Measurements from ENCODE around the gene DAP3.
"Not testable (repeated sequence)": the region's sequence is repeated elsewhere in the genome, so short reads cannot be mapped to it uniquely, and the experiment has no call there.

Gene DAP3

DNA sequence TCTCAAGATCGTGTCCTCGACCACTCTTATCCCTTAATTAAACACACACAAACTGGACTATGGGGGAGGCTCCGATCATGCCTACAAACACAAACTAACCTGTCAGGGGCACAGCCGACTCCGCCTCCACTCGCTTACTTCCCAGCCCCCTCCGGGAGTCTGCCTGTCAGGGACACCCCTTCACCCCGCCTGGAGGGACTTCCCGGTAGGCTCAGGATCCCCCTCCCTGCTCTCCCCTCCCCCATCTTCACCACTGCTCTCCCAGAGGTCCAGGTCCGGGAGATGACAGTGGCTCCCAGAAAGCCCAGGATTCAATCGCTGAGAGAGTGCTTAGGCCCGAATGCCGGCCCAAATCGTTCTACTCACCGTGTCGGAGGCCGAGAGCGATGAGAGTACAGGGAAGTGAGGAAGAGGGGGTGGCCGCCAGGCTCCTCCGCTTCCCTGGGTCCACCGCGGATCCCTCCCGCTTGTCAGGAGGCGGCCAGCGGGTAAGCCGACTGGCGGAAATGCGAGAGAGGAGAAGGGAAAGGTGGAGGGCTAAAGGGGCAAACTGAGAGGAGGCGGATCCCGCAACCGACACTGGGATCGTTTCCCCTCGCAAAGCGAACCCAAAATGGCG lies 1.1 kb upstream of the DAP3 start:
- DNase-seq = not testable (repeated sequence)

DNA sequence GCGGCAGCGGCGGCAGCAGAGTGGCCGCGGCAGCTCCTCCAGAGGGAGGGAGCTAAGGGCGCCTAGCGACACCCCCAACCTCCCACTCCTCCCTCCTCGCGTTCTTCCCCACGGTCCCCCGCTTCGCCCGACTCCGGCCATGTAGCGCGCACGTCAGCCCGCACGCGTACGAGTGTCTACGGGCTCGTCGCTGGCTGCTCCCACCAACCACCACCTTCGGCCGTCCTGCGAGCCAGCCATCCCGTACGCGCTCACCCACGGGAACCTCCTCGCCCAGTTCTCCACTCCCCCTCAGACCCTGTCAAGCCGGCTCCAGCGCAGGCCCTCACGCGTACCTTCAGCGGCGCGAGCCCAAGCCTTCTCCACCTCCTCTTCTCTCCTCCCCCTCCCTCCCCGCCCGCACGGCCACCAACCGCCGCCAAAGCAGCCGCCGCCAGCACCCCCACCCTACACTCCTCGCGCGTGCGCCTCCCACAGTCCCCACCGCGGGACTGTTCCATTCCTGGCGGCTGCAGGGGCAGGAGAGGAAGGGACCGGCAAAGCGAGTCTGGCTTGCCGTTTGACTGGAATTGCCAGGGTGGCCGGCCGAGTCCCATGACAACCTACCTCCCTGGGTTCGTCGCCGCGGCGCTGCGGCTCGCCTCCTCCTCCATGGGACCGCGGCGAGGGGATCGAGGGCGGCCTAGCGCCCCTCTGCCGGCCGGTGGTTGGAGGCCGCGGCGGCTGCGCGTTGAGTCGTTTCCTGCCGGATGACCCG lies 389 bp upstream of the DAP3 start, which contains the start of gene YY1AP1:
Gene YY1AP1 (minus strand): TSS at position 451 of the 757 bp plus-strand sequence. CDS start 8,338 bp downstream, outside the sequence.
- peak; percentile 96 for DNase-seq

DNA sequence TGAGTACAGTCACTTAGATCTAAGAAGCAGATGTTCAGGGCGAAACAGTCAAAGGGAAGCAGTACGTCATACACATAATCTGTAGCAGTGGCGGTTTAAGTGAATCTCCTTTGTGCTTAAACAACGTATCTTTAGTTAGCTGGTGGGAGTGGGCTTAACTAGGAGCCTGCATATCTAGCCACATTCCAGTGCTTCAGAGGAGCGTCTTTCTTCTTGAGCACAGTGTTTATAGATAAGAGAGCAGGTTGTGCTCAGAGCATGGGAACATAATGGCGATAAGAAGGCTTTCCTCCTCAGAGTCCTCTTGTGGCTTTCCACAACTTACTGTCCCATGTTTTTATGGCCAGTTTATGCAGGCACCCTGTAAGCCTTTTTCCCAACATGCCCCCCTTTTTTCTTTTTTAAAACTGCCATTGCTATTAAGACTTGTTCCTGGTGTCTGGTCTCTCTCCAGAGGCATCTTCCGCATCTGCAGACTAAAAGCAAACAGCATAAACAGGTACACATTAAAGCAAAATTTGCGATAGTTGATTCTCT lies 3.2 kb downstream of the DAP3 start:
- no peak for DNase-seq

DNA sequence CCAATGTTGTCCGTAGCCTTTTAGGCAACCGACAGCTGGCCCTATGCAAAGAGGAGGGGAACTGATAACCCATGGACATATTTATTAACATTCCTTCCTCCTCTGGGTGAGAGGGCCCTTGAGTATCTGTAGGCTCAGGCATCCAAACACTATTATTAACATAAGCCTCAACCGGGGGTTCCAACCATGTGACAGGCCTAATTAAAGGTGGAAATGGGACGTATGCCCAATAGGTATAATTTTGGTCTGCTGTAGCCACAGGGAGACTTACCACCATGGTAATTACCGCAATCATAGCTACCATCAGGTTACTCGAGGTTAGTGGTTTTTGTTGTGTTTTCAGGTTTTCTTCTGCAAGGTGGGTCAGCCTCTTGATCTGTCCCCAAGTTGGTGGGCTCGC lies 5.3 kb downstream of the DAP3 start:
- peak; percentile 82 for DNase-seq

DNA sequence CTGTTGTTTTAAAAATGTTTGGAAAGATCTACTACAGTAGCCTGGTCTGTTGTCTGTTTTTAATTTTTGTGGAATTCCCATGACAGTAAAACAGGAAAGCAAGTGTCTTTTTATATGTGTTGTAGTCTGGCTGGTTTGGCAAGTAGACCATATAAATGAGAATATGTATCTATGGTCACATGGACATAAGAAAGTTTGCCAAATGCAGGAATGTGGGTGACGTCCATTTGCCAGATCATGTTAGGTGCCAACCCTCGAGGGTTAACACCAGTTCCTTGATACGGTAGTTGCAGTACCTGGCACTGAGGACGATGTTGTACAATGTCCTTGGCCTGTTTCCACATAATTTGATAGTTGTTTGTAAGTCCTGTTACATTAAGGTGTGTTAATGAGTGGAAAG lies 6.2 kb downstream of the DAP3 start:
- no peak for DNase-seq

DNA sequence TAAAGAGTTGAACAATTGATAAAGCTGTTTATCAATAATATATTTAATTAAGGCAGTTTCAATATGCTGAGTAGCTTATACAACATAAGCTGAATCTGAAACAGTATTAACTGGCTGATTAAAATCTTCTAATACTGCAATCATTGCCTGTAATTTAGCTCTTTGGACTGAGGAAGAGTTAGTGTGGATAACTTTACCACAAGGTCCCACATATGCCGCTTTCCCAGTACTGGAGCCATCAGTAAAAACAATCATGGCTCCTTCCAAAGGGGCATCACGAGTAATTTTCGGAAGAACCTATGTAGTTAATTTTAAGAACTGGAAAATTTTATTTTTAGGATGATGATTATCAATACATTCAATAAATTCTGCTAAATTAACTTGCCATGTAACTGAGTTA lies 6.7 kb downstream of the DAP3 start:
- DNase-seq = no peak

DNA sequence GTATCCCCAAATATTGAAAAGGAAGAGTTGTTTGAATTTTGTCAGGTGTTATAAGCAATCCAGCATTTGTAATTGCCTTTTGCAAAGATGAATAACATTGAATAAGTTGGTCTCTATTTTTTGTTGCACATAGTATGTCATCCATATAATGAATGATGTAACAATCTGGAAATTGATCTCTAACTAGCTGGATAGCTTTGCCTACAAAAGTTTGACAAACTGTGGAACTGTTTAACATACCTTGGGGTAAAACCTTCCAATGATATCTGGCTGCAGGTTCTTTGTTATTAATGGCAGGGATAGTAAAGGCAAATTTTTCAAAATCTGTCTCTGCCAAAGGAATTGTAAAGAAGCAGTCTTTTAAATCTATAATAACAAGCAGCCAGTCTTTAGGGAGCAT lies 7.6 kb downstream of the DAP3 start:
- no peak for DNase-seq

DNA sequence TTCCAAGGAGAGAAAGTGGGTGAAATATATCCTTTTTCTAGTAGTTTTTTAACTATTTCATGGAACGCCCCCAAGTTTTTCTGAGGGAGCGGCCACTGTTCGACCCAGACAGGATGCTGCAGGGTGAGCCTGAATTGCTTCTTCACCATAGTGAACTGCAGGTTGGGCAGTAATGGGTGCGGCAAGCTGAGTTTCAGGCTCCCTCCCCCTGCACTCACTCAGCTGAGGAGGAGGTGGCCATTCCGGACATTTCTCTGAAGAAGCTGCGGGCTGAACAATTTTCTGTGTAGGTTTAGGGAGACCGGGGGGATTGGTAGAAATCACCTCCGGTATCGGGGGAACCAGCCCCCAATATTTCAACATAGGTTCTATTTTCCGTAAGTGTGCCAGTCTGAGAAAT lies 8.2 kb downstream of the DAP3 start:
- DNase-seq = no peak

DNA sequence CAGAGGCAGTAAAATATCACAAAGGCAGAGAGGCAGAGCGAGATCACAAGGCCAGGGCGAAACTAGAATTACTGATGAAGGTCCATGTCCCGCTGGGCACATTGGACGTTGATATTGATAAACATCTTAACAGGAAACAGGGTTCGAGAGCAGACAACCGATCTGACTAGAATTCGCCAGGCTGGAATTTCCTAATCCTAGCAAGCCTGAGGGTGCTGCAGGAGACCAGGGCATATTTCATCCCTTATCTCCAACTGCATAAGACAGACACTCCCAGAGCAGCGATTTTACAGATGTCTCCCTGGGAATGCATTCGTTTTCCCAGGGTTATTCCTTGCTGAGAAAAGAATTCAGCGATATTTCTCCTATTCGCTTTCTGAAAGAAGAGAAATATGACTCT lies 8.7 kb downstream of the DAP3 start:
- DNase-seq = not testable (repeated sequence)

DNA sequence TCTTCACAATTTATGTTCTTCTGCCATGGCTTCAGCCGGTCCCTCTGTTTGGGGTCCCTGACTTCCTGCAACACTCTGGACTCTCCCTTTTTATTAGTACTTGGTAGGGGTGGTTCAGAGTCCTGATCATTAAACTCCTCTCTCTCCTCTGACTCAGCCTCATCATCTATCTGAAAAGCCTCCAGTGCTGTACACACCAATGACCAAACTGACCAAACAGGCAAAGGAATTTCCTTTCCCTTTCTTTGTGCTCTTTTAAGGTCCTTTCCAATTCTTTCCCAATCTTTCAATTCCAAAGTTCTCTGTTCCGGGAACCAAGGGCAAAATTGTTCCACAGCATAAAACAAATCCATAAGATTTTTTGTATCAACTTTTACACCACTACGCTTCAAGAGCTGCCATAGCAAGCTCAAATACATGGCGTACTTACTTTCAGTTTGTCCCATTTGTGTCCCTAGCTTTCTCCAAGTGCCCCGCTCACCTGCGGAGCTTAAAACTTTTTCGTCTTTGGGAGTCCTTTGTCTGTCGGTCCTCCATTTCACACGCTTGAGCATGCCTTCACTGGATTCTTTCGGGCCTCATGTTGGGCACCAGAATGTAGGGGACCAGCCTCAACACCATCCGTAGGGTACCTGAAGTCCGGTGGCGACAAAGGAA lies 9.6 kb downstream of the DAP3 start:
- DNase-seq = no peak

DNA sequence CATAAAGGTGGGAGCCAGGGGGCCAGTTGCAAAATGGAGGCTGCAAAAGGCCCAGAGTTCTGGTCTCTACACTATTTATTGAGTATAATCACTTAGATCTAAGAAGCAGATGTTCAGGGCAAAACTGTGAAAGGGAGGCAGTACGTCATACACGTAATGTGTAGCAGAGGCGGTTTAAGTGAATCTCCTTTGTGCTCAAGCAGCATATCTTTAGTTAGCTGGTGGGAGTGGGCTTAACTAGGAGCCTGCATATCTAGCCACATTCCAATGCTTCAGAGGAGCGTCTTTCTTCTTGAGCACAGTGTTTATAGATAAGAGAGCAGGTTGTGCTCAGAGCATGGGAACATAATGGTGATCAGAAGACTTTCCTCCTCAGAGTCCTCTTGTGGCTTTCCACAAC lies 10.2 kb downstream of the DAP3 start:
- not testable (repeated sequence) for DNase-seq

DNA sequence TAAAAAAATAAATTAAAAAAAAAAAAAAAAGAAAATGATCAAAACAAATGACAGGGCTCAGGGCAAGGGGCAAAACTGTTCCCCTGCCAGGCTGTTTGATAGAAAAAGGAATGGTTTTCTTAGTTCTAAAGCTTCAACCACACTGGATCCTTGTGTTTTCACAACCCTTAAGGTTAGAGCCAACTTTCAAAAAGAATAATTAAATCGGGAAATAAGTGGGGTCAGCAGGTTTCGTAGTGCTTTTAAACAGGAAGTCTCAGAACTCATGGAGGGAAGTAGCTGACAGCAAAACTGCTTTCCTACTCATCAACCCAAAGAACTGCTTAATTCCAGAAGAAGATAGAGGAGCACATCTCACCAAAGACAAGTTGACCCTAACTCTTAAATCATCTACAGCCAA lies 12.8 kb downstream of the DAP3 start:
- not testable (repeated sequence) for DNase-seq

DNA sequence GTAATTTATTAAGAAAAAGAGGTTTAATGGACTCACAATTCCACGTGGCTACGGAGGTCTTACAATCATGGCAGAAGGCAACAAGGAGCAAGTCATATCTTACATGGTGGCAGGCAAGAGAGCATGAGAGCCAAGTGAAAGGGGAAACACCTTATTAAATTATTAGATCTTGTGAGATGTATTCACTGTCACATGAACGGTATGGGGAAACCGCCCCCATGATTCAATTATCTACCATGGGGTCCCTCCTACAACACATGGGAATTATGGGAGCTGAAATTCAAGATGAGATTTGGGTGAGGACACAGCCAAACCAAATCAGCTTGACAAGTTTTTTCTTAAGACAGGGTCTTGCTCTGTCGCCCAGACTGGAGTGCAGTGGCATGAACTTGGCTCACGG lies 14.3 kb downstream of the DAP3 start:
- DNase-seq = no peak

DNA sequence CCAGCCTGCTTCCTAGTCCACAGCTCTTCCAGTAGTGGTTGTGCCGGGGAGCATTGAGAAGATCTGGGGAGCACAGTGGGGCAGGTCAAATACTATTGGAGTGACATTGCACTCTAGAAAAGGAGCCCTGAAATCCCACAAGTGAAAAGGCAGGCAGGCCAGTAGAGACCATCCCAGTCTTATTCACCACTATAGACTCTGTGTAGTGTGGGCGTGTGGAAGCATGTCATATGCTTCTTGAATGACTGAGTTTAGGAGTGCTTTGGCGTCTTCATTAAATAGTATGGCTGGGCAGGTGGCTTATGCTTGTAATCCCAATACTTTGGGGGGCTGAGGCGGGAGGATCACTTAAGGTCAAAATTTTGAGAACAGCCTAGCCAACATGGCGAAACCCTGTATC lies 15.5 kb downstream of the DAP3 start:
- not testable (repeated sequence) for DNase-seq

DNA sequence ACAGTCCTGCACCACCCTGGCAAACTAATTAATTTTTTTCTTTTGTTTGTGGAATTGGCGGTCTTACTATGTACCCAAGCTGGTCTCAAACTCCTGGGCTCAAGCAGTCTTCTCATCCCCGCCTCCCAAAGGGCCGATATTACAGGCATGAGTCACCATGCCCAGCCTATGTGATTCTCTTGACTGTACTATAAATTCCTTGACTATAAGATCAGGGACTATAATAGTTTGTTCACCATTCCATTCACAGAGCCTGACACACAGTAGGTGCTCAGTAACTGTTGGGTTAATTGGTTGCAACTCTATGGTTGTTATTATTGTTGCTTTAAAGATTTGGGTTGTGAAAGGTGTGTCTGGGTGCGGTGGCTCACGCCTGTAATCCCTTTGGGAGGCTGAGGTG lies 17.2 kb downstream of the DAP3 start:
- DNase-seq = peak; percentile 30

DNA sequence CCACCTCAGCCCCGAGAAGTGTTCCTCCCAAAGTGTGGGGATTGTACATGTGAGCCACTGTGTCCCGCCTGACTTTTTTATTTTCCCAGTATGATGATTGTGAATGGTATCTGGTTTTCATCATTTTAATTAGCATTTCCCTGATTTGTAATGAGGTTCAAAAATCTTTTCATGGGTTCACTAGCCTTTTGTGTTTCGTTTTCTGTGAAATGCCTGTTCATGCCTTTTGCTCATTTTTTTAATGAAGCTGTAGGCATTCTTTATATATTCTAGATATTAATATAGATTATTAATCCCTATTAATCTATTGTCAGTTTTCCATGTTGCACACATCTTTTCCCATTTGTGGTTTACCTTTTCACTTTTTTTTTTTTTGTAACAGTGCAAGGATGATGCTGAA lies 20.5 kb downstream of the DAP3 start:
- no peak for DNase-seq

DNA sequence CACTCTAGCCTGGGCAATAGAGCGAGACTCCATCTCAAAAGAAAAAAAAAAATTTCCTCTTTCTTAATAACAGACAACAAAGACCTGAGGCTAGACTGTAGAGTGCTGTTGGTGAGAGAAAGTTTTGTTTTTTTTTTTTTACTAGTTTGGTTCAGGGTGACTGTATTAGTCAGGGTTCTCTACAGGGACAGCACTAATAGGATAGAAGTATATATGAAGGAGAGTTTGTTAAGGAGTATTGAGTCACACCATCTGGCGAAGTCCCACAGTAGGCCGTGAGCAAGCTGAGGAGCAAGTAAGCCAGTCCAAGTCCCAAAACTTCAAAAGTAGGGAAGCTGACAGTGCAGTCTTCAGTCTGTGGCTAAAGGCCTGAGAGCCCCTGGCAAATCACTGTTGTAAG lies 22.6 kb downstream of the DAP3 start:
- DNase-seq = not testable (repeated sequence)

DNA sequence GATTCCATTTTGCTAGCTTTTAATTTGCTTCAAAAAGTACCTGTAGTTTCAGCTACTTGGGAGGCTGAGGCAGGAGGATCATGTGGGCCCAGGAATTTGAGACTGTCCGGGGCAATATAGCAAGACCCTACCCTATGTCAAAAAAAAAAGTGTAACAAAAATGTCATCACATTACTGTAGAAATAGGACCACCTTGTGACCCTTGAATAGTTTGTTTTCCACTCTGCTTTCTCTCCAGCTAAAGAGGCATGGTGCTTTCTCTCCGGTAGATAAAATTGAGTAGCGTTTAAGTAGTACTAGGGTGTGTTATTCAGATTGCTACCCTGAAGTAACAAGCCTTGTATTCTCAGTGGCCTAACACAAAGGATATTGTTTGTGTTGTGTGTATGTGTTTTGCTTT lies 23.7 kb downstream of the DAP3 start:
- peak; percentile 7 for DNase-seq

DNA sequence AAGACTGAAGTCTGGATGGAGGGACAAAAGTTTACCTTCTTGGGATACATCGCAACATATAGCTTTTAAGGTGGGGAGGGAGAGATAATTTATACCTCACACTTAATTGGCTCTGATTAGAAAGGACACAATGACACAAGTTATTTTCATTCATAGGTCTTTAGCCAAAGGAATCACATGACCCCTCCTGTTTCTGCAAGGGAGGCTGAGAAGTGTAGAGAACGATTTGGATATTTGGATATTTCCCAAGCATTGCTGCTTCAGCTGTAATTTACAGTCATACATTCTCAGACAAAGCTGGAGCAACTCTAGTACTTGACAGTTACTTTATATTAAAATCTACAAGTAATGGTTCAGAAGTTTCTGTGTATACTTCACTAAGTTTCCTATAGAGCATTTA lies 24.2 kb downstream of the DAP3 start:
- no peak for DNase-seq

DNA sequence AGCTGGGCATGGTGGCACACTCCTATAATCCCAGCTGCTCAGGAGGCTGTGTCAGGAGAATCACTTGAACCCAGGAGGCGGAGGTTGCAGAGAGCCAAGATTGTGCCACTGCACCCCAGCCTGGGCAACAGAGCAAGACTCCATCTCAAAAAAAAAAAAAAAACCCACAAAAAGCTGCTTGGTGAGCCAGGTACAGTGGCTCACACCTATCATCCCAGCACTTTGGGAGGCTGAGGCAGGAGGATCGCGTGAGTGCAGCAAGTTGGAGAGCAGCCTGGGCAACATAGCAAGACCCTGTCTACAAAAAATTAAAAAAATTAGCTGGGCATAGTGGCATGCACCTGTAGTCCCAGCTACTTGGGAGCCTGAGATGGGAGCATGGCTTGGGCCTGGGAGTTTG lies 26.2 kb downstream of the DAP3 start:
- DNase-seq = not testable (repeated sequence)

DNA sequence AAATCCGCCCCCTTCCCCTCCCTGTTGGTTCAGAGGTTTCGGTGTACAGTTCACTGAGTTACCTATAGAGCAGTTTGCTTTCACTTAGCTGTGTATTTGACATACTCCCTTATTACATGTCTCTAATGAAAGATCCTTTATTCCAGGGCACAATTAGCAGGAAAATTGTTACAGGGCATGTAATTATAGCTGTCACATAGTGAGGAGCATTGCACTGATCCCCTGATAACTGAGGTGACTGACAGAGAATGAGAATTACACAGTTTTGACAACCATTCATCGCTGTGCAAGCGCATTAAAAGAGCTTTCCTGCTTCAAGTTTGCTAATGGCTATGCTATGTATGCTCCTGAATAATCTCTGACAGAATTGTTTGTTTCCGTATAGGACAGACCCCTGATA lies 26.9 kb downstream of the DAP3 start:
- DNase-seq = peak; percentile 80

DNA sequence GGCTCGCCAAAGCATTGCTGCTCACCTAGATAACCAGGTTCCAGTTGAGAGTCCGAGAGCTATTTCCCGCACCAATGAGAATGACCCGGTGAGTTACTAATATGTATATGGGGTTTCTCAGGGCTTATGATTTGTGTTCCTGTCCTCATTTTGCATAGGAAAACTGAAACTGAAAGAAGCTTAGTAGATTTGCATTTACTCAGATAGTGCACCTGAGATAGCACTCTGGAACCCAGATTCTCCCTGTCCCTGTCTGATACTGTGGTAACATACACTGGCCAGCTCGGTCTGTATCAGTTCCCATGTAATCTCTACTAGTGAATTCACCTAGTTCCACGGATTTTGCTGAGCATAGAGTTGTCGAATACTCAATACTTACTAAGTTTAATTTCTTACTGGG lies 28.1 kb downstream of the DAP3 start:
- no peak for DNase-seq

DNA sequence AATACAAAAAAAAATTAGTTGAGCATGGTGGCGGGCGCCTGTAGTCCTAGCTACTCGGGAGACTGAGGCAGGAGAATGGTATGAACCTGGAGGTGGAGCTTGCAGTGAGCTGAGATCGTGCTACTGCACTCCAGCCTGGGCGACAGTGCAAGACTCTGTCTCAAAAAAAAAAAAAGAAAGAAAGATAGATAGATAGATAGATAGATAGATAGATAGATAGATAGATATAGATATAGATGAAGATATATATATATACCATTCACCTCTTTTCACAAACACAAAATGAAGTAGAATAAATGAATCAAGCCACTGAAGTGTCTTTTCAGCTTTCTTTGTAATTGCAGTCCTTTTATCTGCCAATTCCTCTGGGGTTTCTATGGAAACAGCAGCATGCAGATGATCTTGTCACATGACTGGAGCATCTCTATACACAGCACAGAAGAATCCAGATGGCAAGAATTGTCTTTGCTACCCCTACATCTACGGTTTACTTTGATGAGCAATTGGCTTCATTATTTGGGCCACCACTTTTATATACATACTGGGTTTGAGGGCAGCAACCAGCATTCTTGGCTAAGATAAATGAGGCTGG lies 29.7 kb downstream of the DAP3 start:
- not testable (repeated sequence) for DNase-seq

DNA sequence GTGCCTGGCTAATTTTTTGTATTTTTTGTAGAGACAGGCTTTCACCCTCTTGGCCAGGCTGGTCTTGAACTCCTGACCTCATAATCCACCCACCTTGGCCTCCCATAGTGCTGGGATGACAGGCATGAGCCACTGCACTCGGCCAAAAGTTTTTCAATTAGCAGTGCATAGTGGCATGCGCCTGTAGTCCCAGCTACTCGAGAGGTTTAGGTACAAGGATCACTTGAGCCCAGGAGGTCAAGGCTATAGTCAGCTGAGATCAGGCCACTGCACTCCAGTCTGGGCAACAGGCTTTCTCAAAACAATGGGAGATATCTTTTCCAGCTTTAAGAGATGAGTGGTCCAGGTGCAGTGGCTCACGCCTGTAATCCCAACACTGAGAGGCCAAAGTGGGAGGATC lies 30.8 kb downstream of the DAP3 start:
- DNase-seq = no peak
